HG02763 (cell line): ENCODE data around the gene SSNA1.

ENCODE experiments used
- ATAC-seq: cut with Tn5 transposase; IDR thresholded peaks from one replicate; pipeline ENCODE4 v1.9.1; 2021; ENCODE audit warnings: mild to moderate bottlenecking, moderate library complexity; ENCODE audit not compliant: unreplicated experiment

The SSNA1 gene

DNA sequence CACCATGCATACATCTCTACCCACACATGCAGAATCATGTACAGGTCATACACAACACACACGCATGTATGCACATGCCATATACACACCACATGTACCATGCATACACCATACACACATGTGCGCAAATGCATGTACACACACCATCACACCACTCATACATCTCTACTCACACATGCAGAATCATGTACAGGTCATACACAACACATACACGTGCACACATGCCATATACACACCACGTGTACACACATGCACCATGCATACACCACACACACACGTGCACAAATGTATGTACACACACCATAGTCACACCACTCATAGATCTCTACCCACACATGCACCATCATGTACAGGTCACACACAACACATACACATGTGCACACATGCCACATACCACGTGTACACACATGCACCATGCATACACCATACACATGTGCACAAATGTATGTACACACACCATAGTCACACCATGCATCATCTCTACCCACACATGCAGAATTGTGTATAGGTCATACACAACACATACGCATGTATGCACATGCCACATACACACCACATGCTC is 35.6 kb upstream of the SSNA1 start:
- no peak for ATAC-seq

DNA sequence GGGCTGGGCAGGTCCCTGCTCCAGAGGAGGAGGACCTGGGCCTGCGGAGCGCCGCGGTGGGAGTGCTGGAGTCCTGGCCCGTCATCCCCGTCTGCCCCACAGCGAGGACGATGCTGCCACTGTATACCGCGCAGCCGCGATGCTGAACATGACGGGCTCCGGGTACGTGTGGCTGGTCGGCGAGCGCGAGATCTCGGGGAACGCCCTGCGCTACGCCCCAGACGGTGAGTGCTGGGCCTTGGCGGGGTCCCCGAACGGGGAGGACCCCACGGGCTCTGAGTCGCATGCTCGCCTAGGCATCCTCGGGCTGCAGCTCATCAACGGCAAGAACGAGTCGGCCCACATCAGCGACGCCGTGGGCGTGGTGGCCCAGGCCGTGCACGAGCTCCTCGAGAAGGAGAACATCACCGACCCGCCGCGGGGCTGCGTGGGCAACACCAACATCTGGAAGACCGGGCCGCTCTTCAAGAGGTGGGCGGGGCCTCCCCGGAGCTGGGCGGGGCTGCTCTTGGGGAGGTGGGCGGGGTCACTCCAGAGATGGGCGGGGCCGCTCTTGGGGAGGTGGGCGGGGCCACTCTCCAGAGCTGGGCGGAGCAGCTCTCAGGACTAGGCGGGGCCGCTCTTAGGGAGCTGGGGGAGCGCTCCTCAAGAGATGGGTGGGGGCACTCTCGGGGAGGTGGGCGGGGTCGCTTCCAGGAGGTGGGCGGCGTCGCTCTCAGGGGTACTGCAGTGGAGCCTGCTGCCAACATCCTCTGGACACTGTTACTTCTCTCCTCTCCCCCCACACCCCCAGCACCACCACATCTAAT is 31.7 kb upstream of the SSNA1 start:
- no peak for ATAC-seq

DNA sequence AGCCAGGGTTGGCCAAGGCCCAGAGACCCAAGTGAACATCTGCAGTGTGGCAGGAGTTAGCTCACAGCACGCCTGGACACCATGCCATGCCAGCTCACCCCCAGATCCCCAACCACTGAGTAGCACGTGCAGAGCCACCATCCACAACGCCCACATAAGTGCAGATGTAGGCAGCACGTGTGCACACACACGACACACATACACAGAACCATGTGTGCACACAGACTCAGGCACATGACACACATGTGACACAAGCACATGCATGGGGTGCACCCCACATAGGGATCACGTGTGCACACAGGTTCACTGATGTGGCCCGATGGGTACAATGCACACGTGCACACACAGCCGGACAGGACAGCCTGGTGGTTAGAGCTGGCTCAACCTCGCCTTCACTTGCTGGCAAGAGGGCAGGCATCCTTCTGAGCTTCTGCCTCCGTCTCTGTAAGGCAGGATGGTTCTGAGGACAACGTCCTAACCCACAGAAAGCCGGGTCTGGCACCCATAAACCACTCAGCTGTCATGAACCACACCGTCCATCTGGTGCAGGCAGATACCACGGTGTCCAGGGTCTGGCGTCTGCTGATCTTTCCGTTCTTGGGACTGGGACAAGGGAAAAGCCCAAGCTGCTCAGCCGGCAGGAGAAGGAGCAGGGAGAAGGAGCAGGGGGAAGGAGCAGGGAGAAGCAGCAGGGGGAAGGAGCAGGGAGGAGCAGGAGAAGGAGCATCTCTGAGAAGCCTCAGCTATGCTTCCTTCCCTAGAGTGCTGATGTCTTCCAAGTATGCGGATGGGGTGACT is 30.7 kb upstream of the SSNA1 start:
- no peak for ATAC-seq

DNA sequence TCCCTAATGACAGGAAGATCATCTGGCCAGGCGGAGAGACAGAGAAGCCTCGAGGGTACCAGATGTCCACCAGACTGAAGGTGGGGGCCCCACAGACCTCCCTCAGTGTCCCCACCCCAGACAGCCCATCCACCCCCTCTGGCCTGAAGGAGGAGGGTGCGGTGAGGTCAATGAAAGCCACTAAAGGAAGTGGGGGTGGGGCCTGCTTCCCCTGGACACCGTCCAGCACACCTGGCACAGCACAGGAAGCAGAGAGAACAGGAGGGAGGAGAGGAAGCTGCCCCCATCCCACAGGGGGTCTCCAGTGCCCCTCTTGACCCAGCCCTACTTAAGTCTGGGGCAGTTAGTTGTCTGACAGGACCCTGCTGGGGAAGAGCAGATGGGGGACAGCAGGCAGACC is 29.9 kb upstream of the SSNA1 start:
- ATAC-seq = no peak

DNA sequence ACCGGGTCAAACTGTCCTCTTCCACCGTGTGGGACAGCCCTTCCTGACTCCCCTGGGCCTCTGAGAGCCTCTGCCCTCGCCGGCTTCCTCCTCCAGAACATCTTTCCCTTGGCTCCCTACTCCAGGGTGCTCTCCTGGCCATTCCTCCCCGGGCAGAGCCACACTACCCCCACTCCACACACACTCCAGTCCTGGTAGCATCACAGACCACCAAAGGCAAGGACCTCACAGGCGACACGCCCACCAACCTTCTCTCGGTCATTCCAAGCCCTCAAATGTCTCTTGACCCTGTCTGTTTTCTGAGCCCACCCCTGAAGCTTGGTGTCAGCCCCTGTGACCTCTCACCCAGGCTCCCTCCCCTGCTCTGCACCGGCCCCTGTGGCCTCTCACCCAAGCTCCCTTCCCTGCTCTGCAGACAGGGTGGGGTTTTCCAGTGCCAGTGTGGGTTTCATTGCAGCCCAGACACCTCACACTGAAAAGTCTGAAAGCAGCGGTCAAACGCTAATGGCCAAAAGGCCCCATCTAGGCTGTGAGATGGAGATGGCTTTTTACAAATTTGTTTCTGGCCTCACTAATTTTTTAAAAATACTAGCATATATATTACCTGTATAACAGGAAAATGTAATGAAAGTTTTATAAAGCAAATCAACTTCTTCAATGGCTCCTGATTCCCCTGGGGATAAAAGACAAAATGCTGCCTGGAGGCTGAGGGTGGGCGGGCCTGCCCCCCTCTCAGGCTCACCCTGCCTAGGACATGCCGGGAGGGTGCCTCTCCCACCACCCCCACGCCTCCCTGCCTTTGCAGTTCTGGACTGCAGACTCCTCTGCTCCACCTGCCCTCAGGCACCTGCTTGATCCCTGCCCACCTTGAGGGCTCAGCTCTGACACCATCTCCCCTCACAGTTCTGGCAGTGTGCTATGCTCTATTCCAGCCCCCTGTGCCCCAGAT is 29.1 kb upstream of the SSNA1 start:
- no peak for ATAC-seq

DNA sequence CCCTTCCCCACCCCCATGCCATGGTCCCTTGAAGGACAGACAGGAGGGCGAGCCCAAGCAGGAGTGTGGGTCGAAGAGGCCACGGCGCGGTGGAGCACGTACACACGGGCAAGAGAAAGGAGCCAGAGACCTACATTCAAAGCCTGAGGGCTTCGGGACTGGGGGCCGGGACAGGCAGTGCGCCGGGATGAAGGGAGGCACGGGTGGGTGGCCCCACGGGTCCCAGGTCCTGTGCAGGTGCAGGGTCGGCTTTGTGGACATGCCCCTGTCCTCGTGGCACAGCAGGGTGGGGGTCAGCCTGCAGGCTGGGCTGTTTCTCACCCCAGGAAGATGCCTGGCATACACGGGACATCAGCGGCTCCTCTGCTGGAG is 28.4 kb upstream of the SSNA1 start:
- no peak for ATAC-seq

DNA sequence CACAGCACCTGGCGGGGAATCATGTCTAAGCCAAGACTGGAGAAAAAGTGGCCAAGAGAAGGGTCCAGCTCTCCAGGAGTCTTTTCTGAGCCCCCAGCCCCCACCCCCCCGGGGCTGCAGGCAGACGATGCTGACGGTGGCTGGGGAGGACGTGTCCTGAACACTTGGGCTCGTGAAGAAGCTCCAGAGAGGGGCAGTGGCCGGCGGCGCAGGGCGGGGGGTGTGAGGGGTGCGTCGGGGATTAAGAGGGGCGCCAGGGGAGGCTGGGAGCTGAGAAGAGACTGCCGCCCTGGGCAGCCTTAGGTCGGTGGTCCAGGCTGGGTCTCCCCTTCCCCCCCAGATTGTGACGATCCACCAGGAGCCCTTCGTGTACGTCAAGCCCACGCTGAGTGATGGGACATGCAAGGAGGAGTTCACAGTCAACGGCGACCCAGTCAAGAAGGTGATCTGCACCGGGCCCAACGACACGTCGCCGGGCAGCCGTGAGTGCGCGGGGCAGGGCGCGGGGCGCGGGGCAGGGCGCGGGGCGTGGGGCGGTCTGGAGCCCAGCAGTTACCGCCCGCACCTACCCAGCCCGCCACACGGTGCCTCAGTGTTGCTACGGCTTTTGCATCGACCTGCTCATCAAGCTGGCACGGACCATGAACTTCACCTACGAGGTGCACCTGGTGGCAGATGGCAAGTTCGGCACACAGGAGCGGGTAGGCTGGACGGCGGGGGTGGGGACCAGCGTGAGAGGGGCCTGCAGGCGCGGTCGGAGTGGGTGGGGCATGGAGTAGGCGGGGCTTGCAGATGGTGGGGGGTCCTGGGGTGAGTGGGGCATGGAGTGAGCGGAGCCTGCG is 27.5 kb upstream of the SSNA1 start:
- ATAC-seq = no peak

DNA sequence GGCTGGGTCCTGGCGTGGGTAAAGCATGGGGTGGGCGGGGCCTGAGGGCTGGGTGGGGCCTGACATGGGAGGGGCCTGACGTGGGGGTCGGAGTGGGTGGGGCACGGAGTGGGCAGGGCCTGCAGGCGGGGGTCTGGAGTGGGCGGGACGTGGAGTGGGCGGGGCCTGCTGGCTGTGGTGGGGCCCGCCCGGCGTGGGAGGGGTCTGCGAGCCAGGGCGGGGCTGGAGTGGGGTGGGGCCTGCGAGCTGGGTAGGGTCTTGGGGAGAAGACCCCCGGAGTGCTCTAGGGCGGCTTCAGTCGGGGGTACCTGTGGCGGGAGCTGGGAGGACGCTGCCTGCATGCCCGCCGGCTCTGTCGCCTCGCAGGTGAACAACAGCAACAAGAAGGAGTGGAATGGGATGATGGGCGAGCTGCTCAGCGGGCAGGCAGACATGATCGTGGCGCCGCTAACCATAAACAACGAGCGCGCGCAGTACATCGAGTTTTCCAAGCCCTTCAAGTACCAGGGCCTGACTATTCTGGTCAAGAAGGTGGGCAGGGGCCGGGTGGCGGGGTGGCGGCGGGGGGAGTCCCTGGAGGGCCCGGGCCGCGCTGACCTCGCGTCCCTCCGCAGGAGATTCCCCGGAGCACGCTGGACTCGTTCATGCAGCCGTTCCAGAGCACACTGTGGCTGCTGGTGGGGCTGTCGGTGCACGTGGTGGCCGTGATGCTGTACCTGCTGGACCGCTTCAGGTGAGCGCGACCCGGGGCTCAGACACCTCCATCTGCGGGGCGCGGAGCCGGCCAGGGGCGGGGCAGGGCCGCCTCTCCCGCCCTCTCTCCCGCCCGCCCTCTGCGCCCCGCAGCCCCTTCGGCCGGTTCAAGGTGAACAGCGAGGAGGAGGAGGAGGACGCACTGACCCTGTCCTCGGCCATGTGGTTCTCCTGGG is 26.7 kb upstream of the SSNA1 start:
- ATAC-seq = no peak

DNA sequence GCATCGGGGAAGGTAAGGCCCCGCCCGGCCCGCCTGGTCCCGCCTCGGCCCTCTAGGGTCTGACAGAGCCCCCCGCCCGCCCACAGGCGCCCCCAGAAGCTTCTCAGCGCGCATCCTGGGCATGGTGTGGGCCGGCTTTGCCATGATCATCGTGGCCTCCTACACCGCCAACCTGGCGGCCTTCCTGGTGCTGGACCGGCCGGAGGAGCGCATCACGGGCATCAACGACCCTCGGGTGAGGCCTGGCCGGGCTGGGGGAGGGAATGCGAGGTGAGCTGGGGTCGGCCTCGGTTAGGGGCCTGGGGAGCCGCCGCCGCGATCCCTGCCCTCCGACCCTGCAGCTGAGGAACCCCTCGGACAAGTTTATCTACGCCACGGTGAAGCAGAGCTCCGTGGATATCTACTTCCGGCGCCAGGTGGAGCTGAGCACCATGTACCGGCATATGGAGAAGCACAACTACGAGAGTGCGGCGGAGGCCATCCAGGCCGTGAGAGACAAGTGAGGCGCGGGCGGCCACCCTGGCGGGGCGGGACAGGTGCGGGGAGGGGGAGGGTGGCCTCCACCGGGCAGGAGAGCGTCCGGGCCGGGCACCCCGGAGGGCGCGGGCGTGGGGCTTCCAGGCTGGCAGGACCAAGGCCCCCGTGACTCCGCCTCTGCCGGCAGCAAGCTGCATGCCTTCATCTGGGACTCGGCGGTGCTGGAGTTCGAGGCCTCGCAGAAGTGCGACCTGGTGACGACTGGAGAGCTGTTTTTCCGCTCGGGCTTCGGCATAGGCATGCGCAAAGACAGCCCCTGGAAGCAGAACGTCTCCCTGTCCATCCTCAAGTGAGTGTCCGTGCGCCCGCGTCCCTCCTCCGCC is 25.7 kb upstream of the SSNA1 start:
- ATAC-seq = no peak

DNA sequence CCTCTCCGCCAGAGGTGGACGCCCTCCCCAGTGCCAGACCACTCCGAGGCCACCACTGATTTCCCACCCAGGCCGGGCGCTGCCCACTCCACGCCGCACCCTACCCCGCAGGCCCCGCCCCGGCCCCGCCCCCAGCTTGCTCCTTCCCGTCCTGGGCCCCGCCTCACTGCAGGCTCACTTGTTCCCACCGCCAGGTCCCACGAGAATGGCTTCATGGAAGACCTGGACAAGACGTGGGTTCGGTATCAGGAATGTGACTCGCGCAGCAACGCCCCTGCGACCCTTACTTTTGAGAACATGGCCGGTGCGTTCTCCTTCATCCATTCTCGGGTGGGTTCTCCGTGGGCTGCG is 25.1 kb upstream of the SSNA1 start:
- ATAC-seq = no peak

DNA sequence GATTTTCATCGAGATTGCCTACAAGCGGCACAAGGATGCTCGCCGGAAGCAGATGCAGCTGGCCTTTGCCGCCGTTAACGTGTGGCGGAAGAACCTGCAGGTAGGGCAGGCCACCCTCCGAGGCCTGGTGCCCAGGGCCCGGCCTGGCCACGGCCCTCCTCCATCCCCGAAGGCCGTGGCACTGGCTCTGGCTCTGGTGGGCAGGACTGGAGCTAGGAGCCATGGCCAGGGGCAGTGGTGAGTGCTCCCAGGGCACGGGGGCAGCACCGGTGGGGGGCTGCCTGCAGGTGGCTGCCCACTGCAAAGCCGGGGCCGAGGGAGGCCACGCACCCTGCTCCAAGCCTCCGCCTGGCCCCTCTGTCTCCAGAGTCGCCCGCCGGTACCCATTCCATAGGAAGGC is 24.7 kb upstream of the SSNA1 start:
- no peak for ATAC-seq

DNA sequence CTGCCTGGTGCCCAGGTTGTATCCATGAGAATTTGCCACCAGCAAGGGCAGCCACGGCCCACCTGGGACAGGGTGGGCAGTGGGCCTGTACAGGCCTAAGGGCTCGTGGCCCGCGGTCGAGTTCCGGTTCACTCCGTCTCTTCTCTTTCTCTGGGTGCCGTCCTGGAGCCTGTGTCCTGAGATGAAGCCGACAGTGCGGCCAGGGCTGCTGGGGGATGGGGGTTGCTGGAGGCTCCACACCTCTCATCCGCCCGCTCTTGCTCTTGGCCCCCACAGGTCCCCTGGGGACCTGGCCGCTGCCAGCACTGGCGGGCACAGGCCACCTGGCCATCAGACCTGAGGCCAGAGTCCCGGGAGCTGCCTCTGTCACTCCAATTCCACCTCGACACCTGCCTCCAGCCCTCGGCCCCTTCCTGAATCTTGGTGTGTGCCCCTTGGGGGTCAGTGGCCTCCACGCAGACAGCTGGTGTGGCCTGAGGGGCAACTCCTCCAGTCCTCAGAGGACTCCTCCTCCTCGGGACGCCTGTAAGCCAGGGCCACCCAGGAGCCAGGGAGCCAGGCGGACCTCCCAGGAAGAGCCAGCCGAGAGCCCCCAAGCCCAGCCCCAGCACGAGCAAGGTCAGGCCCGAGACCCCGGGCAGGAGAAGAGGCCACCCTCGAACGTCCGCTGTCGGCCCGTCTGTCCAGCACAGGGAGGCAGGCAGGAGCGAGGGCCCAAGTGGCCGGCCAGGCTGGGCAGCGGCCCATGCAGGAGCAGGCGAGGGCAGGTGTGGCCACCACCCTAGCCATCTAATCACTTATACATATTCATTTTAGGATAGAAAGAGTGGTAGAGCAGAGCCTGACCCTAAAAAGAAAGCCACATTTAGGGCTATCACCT is 23.9 kb upstream of the SSNA1 start:
- no peak for ATAC-seq

DNA sequence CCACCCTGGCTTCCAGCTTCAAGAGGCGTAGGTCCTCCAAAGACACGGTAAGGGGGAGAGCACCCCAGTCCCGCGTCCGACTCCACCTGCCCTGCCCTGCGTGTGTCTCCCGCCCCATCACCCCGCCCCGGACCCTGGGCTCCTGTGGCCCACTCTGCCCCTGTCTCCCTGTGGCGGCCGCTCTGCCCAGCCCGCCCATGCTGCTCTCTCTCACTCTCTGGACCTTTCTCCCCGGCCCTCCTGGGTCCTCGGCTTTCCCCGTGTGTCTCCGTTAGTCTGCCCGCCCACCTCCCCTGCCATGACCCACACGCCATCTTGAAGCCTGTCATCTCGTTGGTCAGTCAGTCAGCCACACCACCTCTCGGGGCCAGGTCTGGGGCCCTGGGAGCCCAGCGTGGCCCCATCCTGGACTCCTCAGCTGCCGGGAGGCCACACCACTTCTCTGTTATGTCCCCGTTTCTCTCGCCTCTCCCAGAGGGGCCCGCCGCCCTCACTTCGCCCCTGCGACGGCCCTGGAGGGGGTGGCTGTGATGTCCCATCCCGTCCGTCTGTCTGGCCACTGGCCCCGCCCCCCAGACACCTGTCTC is 23.1 kb upstream of the SSNA1 start:
- no peak for ATAC-seq

DNA sequence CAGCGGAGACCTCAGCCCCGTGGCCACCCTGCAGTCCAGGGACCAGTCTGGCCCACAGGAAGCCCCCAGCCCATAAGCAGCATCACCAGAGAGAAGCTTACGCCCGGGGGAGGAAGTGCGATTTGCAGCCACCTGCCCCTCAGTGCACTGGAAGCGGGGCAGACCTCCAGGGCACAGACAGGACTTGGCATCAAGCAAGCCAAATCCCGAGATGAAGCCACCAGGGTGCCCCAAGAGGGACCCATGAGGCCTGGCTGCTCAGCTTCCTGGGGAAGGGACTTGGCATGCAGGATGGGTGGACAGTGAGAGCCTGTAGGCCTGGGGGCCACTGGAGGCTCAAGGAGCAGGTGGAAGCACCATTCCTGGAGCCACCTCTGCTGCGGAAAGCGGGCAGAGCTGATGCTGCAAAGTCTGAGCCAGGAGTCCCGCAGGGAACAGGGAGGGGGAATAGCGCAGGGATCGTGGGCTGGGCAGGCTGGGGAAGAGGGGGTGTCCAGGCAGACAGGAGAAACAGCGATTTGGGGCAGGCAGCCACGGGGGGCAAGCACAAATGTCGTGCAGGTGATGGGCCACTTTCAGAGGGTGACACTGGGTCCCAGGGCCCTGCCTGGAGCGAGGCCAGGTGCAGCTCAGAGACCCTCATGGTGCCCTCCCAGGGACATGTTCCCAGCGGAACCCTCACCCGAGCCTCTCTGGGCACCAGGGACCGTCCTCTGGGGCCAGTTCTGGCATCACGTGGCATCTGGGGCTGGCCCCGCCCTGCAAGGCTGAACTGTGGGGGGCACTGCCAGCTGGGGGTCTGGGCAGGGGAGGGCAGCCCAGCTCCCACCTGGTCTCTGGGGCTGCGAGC is 21.9 kb upstream of the SSNA1 start:
- no peak for ATAC-seq

DNA sequence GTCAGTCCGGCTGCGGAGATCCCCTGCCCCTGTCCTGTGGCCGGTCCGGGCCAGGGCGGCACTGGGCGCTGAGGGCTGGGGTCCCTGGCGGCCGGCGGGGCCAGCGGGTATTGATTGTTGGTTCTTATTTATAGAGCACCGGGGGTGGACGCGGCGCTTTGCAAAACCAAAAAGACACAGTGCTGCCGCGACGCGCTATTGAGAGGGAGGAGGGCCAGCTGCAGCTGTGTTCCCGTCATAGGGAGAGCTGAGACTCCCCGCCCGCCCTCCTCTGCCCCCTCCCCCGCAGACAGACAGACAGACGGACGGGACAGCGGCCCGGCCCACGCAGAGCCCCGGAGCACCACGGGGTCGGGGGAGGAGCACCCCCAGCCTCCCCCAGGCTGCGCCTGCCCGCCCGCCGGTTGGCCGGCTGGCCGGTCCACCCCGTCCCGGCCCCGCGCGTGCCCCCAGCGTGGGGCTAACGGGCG is 21.2 kb upstream of the SSNA1 start:
- no peak for ATAC-seq
